Stimulated activated CD4-positive, alpha-beta T cell treated with anti-CD3 and anti-CD28 coated beads, Interleukin-4, amount 100 ng/mL, for 1 hour (primary cell): ENCODE results near the gene DARS2.

Experiments used
- DNase-seq: peaks from one replicate; pipeline ENCODE4 v3.0.0-alpha.2; 2020

The DARS2 gene

DNA sequence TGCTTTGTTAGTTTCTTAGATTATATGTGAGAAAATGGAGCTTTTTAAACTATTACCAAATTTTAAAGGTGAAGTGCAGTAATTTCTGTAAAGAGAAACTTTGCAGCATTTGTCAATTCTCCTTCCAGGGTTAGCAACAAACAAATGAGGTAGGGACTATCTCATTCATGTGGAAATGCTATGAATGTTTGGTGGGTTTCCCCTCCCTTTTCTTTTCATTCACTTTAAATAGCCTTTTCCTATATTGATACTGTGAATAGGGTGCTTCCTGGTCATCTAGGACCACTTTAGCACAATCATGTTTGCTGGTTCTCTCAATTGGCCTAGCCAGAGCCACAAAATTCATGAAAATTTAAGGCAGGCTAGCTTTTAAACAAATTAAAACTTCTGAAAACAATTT lies 64.3 kb downstream of the DARS2 start:
- DNase-seq, result no peak

DNA sequence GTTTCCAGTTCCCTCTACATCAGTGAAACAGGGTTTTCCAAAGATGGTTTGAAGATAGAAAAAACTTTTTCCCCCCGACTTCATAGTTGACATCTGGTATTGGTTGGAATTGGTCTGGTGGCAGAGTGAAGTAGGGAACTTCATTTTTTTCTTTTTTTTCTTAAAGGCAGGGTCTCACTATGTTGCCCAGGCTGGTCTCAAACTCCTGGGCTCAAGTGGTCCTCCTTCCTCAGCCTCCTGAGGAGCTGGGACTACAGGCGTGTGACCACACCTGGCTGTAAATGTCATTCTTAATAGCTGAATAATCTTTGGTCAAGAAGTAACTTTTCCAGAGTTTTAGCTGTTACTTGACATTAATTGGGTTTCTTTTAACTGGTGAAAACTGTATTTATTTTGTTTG lies 65.4 kb downstream of the DARS2 start:
- no peak for DNase-seq

DNA sequence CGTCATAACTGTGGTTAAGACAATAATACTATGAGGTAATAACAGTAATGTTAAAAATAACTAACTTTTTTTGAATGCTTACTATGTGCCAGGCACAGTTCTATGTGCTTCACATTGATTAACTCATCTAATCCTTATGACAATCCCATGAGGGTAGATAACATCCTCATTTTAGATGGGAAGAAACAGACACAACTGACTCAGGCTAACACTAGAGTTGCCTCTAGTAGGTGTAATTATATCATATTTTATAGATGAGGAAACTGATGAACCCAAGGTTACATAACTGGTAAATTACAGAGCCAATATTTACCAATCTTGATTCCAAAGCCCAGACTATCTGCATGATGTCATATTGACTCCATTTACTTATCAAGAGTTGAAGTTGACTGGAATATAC lies 69.1 kb downstream of the DARS2 start:
- no peak for DNase-seq

DNA sequence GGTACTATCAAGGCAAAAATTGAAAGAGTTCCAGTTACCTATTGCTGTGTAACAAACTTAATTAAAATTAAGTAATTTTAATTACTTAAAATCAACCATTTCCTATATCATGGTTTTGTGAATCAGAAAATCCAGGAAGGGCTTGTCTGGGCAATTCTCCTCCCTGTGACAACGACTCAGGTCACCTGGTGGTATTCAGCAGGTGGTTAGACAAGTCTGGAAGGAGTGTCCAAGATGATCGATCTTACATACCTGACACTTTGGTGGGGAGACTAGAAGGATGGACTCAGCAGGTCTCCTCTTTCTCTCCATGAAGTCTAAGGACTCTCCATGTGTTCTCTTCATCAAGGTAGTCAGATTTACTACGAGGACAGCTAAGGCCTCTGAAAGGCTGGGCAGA lies 69.7 kb downstream of the DARS2 start:
- no peak for DNase-seq

DNA sequence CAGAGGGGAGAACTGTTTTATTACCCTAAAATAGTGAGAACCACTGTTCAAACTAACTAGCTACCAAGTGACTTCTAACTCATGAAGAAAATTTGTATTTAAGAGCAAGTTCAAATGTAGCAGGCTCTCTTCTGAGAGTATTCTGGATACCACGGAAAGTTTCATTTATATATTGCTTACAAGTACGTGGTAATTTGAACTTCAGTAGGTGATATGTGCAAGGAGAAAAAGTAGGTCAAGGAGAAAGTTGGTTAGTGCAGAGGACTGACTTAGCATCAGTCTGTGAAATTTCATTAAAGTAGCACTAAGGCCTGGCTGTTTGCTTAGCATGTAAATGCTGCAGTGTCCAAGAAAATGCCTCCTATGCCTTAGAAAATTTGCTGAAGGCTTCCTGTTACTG lies 76.0 kb downstream of the DARS2 start:
- DNase-seq, result no peak

DNA sequence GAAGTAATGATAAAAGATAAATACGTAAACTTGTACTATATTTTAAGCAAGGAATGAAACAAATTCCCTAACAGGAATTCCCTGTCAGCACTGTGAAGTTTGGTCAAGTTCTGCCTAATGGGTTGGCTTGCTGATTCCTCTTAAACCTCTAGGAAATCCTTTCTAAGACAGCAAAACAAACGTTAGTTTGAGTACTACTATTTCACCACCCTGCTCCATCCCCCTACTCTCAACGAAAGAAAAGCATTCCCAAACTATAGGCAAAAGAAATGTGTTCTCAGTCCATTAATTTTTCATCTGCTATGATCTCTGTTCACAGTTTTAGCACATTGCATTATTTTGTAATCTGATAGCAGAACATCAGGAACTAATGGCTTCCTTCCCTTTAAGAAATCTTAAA lies 76.5 kb downstream of the DARS2 start:
- no peak for DNase-seq

DNA sequence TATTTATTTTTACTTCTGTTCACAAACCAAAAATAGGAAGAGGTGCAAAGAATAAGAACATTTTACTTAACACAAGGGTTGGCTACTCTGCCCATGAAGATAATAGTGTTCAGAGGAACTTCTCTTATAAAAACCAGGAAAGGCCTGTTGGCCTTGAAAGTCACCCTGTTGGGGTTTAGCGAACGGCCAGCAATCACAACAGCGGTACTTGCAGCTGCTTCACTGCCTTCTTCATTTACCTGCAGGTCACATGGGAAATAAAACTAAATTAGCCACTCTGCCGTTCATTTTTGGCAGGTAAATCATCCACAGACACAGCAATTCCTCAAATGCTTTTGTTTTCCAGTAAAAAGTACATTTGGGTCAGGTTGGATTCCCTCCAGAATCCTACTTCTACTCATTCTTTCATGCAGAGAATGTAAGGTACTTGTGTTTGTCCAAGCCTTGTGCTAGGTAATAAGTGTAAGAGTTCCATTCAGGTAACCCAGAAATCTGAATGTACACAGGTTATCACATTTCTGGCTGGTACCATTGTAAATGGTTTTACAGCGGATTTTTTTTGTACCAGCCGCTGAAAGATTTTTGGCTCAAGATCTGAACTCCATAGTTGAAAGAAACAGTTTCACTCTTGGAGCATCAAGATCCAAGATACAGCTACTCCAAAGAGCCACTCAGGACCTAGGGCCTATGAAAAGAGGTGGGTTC lies 79.5 kb downstream of the DARS2 start:
- no peak for DNase-seq
